Placental pericyte (primary cell): ENCODE data around the gene MVB12B. TPM values are rescaled to one million over a fixed set of nuclear protein-coding genes. Genes with fewer than 3 reads are reported as not detected.

ENCODE experiments used
- small RNA-seq: library from RNA; depleted of rRNA; stranded (forward); fragments of <200 nt; gene quantifications from one replicate; pipeline ENCODE3, GENCODE V24; 2012; ENCODE audit warnings: low replicate concordance
- total RNA-seq: library from RNA; depleted of rRNA; stranded (reverse); fragments of >200 nt; gene quantifications from 2 replicates; pipeline ENCODE4 v1.2.3, GENCODE V29; 2012

The MVB12B gene, protein sequence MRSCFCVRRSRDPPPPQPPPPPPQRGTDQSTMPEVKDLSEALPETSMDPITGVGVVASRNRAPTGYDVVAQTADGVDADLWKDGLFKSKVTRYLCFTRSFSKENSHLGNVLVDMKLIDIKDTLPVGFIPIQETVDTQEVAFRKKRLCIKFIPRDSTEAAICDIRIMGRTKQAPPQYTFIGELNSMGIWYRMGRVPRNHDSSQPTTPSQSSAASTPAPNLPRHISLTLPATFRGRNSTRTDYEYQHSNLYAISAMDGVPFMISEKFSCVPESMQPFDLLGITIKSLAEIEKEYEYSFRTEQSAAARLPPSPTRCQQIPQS
- total RNA-seq = 1.3 and 2.6 TPM in 2 replicates

DNA sequence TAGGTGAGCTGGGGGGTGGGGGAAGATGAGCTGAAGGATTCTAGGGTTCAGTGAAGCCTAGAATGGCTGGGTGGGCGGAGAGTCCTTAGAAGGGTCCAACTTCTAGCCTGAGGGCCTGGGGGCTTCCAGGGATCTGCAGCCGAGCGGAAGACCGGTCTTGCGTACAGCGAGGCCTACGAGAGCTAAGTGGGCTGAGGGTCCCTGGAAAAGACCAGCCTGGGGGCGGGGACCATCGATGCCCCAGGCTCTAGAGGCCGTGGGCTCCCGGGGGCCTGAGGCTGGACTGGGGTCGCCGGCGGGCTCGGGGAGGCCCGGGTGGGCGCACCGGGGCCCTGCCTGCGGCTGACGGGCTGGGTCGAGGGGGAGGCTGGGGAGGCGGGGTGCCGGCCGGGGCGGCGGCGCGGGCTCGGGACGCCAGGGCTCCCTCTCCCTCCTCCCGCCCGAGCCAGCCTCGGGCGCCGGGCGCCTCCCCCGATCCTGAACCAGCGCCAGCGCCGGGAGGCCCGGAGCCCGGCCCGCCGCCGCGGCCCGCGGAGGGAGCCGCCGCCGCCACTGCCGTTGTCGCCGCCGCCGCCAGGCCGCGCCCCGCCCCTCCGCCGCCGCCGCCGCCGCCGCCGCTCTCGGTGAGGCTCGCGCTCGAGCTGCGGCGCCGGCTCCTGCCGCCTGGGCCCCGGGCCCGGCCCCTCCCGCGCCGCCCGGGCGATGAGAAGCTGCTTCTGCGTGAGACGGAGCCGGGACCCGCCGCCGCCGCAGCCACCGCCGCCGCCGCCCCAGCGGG is at the start of gene MVB12B:
Gene MVB12B, plus strand, starts transcription at position 602 of the 778 bp plus-strand sequence. Its CDS starts 101 bp downstream, at position 703.

Small RNAs within 50 kb of the gene (small RNA-seq; reads per million reads assigned to genes)
- gene RF00108 = 0.16 reads per million
